Esophagus muscularis mucosa (tissue), 4 donors: ENCODE results near the gene KIFC1.

Experiments
- CTCF ChIP-seq, 3 experiments: fragments of 200-600 bp in 2 of 3; fragments of 450-650 bp in 1 of 3; sonication (generic) in 2 of 3; IDR thresholded peaks; one replicate each; pipeline ENCODE4 v1.5.1; 2017 to 2019; ENCODE audit warnings: antibody characterized with exemption in 3 of 3, mild to moderate bottlenecking in 2 of 3, moderate library complexity in 1 of 3
- EP300 ChIP-seq: sonication (generic); formaldehyde crosslinking; IDR thresholded peaks from one replicate; pipeline ENCODE4 v1.6.1; 2017; ENCODE audit warnings: antibody characterized with exemption
- POLR2A ChIP-seq: fragments of 450-650 bp; IDR thresholded peaks from one replicate; pipeline ENCODE4 v1.6.1; 2017; ENCODE audit warnings: antibody characterized with exemption, moderate library complexity, mild to moderate bottlenecking, low read depth

GRCh38 chr6:33377171-33377570 is 14.5 kb upstream of the KIFC1 start:
- TF ChIP-seq CTCF (IDR thresholded peaks at IDR 0.05) (no peak), EP300 (no peak), POLR2A (no peak)
